ENCODE data around the gene ZBTB20. TPM values are rescaled to one million over a fixed set of nuclear protein-coding genes. Genes with fewer than 3 reads are reported as not detected.
"Not testable (repeated sequence)": the region's sequence is repeated elsewhere in the genome, so short reads cannot be mapped to it uniquely, and the experiment has no call there.

ZBTB20 gene
- total RNA-seq, 1 donor from 2014 or later, result 91.2 TPM

DNA sequence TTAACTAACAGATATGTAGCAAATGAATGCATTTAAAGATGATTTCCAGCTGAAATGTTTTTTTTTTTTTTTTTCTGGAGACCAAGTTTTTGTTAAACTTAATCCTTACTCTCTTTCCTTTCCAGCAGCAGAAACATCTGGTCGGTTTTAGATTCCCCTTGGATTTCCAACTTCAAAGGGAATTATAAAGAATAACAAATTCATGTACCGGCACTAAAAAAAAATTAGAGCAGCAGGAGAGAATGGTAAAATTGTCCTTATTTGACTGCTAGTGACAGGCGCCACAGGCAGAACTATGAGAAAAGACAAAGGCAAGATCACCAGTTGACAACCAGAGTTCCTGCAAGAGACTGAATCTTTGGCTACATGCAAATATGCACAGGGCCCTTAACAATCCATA lies 459.9 kb downstream of the ZBTB20 start:
- no peak overlapping the region for H3K27ac Mint-ChIP-seq
- intact Hi-C loops (cut with micrococcal nuclease), result no loop called here
- TF ChIP-seq, protein P1, sequence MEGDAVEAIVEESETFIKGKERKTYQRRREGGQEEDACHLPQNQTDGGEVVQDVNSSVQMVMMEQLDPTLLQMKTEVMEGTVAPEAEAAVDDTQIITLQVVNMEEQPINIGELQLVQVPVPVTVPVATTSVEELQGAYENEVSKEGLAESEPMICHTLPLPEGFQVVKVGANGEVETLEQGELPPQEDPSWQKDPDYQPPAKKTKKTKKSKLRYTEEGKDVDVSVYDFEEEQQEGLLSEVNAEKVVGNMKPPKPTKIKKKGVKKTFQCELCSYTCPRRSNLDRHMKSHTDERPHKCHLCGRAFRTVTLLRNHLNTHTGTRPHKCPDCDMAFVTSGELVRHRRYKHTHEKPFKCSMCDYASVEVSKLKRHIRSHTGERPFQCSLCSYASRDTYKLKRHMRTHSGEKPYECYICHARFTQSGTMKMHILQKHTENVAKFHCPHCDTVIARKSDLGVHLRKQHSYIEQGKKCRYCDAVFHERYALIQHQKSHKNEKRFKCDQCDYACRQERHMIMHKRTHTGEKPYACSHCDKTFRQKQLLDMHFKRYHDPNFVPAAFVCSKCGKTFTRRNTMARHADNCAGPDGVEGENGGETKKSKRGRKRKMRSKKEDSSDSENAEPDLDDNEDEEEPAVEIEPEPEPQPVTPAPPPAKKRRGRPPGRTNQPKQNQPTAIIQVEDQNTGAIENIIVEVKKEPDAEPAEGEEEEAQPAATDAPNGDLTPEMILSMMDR (IDR thresholded peaks at IDR 0.05), result no peak
- peaks cover 4% of the 10 kb centered on the region for H3K4me1 Mint-ChIP-seq
- DNase-seq, result no peak
- H3K9me3 Mint-ChIP-seq, result no peaks in the 10 kb centered on the region
- POLR2A ChIA-PET, result no interaction called here
- no peaks in the 10 kb centered on the region for H3K27me3 Mint-ChIP-seq
- CTCF ChIA-PET, result no interaction called here
- ATAC-seq (ENCODE audit: low read depth), result no peak
- H3K4me3 Mint-ChIP-seq, result no peak overlapping the region
- peaks cover 6% of the 10 kb centered on the region for H3K36me3 Mint-ChIP-seq (ENCODE audit: low read depth)

DNA sequence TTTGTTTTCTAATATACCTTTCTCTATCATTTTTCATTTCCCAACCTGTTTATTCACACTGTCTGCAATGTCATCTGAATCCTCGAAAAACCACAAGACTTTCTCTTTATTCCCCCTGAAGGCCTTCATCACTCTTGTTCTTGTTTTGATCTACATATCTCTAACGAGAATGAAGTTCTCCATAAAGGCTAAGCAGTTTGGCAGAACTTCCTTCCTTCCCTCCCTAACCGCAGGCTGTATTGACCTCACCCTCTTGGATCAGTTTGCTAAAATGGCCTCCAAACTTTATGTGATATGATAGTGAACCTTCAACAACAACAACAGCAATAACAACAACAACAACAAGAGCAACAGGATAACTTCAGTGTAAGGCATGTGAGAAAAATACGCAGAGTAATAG lies 460.5 kb downstream of the ZBTB20 start:
- Mint-ChIP-seq H3K4me1 (peaks cover 4% of the 10 kb centered on the region), H3K27ac (no peak overlapping the region), H3K27me3 (no peaks in the 10 kb centered on the region), H3K4me3 (no peak overlapping the region), H3K36me3 (ENCODE audit: low read depth) (peaks cover 2% of the 10 kb centered on the region), H3K9me3 (no peaks in the 10 kb centered on the region)
- ATAC-seq (ENCODE audit: low read depth) (no peak), DNase-seq (no peak)
- intact Hi-C loops (cut with micrococcal nuclease), result no loop called here
- TF ChIP-seq, protein P1 (IDR thresholded peaks at IDR 0.05), result no peak
- POLR2A ChIA-PET, result no interaction called here
- CTCF ChIA-PET, result no interaction called here

DNA sequence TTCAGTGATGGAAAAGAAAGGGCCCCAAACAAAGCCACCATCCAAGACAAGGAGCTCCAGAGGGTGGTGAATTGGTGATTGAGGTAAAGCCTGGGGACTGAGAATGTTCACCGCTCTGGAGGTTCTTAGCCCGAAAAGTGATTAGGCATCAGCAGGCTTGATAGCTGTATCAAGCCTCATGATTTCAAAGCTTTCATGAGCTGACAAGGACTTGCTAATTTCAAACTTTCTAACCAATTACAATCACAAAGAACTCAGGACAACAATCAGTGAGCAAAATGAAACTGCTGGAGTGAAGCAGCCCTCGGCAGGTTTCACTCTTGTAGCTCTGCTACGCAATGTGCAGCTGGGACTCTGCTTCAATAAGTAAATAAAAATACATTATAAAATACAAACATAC lies 461.9 kb downstream of the ZBTB20 start:
- H3K4me3 Mint-ChIP-seq, result no peak overlapping the region
- ChIA-PET POLR2A (no interaction called here), CTCF (no interaction called here)
- no peaks in the 10 kb centered on the region for H3K27me3 Mint-ChIP-seq
- peaks cover 5% of the 10 kb centered on the region for H3K36me3 Mint-ChIP-seq (ENCODE audit: low read depth)
- ATAC-seq (ENCODE audit: low read depth) (no peak), DNase-seq (no peak)
- H3K4me1 Mint-ChIP-seq, result peaks cover 4% of the 10 kb centered on the region
- TF ChIP-seq, protein P1 (IDR thresholded peaks at IDR 0.05), result no peak
- no peaks in the 10 kb centered on the region for H3K9me3 Mint-ChIP-seq
- intact Hi-C loops (cut with micrococcal nuclease), result no loop called here
- no peak overlapping the region for H3K27ac Mint-ChIP-seq

DNA sequence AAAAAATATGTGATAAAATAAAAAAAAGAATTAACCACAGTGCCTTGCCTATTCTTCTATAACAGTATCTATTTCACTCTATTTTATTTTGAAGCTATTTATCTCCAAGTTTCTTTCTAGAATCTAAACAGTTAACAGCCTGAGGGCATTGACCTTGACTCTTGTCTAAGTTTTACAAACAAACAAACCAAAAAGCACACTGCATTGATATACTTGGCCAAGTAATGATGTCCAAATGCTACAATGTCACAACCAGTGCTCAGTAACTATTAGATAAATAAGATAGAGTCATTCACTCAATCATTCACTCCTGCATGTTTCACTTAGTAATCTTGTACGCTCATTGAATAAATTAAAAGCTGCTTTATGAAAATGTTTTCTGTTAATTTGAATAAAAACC lies 466.8 kb downstream of the ZBTB20 start:
- H3K27ac Mint-ChIP-seq, result no peak overlapping the region
- POLR2A ChIA-PET, result no interaction called here
- TF ChIP-seq, protein P1 (IDR thresholded peaks at IDR 0.05), result no peak
- H3K27me3 Mint-ChIP-seq, result no peaks in the 10 kb centered on the region
- ATAC-seq (ENCODE audit: low read depth), result no peak
- H3K9me3 Mint-ChIP-seq, result peaks cover 3% of the 10 kb centered on the region
- H3K4me3 Mint-ChIP-seq, result no peak overlapping the region
- H3K36me3 Mint-ChIP-seq (ENCODE audit: low read depth), result peaks cover 13% of the 10 kb centered on the region
- DNase-seq, result no peak
- intact Hi-C loops (cut with micrococcal nuclease), result no loop called here
- no peaks in the 10 kb centered on the region for H3K4me1 Mint-ChIP-seq
- CTCF ChIA-PET, result no interaction called here

DNA sequence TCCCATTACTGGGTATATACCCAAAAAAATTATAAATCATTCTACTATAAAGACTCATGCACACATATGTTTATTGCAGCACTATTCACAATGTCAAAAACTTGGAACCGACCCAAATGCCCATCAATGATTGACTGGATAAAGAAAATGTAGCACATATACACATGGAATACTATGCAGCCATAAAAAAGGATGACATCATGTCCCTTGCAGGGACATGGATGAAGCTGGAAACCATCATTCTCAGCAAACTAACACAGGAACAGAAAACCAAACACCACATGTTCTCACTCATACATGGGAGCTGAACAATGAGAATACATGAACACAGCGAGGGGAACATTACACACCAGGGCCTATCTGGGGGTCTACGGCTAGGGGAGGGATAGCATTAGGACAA lies 467.3 kb downstream of the ZBTB20 start:
- ATAC-seq (ENCODE audit: low read depth); H3K9me3 Mint-ChIP-seq; H3K4me3 Mint-ChIP-seq; DNase-seq; H3K27ac Mint-ChIP-seq; POLR2A ChIA-PET; intact Hi-C loops (cut with micrococcal nuclease); CTCF ChIA-PET; H3K27me3 Mint-ChIP-seq; H3K4me1 Mint-ChIP-seq: not testable (repeated sequence)
- peaks cover 12% of the 10 kb centered on the region for H3K36me3 Mint-ChIP-seq (ENCODE audit: low read depth)

DNA sequence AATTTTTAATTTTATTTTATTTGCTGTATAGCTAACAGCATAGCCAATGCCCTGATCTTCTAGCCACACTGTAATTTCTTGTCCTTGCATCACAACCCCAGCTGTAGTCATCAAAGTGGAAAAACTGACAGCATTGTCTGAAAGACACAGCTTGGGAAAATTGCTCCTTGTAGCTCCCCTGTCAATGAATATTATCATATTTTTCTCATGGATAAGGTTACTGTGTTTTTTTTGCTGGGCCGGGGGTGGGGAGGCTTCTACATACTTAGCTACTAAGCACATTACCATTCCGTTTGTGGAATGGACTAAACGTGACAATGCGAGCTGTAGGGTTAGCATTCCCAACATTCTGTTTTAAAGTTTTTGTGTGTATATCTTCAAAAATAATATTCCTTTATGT lies 472.0 kb downstream of the ZBTB20 start:
- no peak for DNase-seq
- intact Hi-C loops (cut with micrococcal nuclease), result no loop called here
- H3K36me3 Mint-ChIP-seq (ENCODE audit: low read depth), result peaks cover 12% of the 10 kb centered on the region
- ChIA-PET POLR2A (no interaction called here), CTCF (no interaction called here)
- ATAC-seq (ENCODE audit: low read depth), result no peak
- no peak overlapping the region for H3K27ac Mint-ChIP-seq
- no peaks in the 10 kb centered on the region for H3K4me1 Mint-ChIP-seq
- H3K27me3 Mint-ChIP-seq, result no peaks in the 10 kb centered on the region
- TF ChIP-seq, protein P1 (IDR thresholded peaks at IDR 0.05), result no peak
- peaks cover 3% of the 10 kb centered on the region for H3K9me3 Mint-ChIP-seq
- no peak overlapping the region for H3K4me3 Mint-ChIP-seq
